Breast epithelium (tissue), 3 donors: ENCODE results near the gene IPO4.

ENCODE experiments used
- CTCF ChIP-seq, 3 donors: fragments of 450-650 bp; IDR thresholded peaks; one replicate each; pipeline ENCODE4 v1.5.1; 2016 to 2017; ENCODE audit warnings: antibody characterized with exemption in 3 of 3, mild to moderate bottlenecking in 3 of 3, moderate library complexity in 3 of 3
- POLR2A ChIP-seq: fragments of 450-650 bp; IDR thresholded peaks from one replicate; pipeline ENCODE4 v1.6.1; 2016; ENCODE audit warnings: antibody characterized with exemption, mild to moderate bottlenecking, moderate library complexity

- TF ChIP-seq CTCF (IDR thresholded peaks at IDR 0.05) (no peak), POLR2A (no peak)
Observed at GRCh38 chr14:24196071-24197055, 7.7 kb upstream of the IPO4 start.
